ENCODE measurements around the gene SPIN1.

SPIN1 gene

GRCh38 chr9:88511906-88512305, 123.7 kb downstream of the SPIN1 start:
- TF ChIP-seq, protein P1, sequence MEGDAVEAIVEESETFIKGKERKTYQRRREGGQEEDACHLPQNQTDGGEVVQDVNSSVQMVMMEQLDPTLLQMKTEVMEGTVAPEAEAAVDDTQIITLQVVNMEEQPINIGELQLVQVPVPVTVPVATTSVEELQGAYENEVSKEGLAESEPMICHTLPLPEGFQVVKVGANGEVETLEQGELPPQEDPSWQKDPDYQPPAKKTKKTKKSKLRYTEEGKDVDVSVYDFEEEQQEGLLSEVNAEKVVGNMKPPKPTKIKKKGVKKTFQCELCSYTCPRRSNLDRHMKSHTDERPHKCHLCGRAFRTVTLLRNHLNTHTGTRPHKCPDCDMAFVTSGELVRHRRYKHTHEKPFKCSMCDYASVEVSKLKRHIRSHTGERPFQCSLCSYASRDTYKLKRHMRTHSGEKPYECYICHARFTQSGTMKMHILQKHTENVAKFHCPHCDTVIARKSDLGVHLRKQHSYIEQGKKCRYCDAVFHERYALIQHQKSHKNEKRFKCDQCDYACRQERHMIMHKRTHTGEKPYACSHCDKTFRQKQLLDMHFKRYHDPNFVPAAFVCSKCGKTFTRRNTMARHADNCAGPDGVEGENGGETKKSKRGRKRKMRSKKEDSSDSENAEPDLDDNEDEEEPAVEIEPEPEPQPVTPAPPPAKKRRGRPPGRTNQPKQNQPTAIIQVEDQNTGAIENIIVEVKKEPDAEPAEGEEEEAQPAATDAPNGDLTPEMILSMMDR (IDR thresholded peaks at IDR 0.05; ENCODE audit: borderline replicate concordance, control extremely low read depth, extremely low read depth, insufficient read depth, missing control alignments) = no peak
- in situ Hi-C loops (cut with MboI; ENCODE audit: low sequenced_read_pairs, unreplicated experiment) = no loop called here
- no peak for DNase-seq (ENCODE audit: low spot score)

- TF ChIP-seq, protein P1 (IDR thresholded peaks at IDR 0.05; ENCODE audit: borderline replicate concordance, control extremely low read depth, extremely low read depth, insufficient read depth, missing control alignments) = no peak
- in situ Hi-C loops (cut with MboI; ENCODE audit: low sequenced_read_pairs, unreplicated experiment) = no loop called here
- no peak for DNase-seq (ENCODE audit: low spot score)
Measured at GRCh38 chr9:88514247-88514646, 126.0 kb downstream of the SPIN1 start.

GRCh38 chr9:88521308-88521707, 133.1 kb downstream of the SPIN1 start:
- no peak for DNase-seq (ENCODE audit: low spot score)
- TF ChIP-seq, protein P1 (IDR thresholded peaks at IDR 0.05; ENCODE audit: borderline replicate concordance, control extremely low read depth, extremely low read depth, insufficient read depth, missing control alignments) = no peak
- in situ Hi-C loops (cut with MboI; ENCODE audit: low sequenced_read_pairs, unreplicated experiment) = no loop called here

DNA sequence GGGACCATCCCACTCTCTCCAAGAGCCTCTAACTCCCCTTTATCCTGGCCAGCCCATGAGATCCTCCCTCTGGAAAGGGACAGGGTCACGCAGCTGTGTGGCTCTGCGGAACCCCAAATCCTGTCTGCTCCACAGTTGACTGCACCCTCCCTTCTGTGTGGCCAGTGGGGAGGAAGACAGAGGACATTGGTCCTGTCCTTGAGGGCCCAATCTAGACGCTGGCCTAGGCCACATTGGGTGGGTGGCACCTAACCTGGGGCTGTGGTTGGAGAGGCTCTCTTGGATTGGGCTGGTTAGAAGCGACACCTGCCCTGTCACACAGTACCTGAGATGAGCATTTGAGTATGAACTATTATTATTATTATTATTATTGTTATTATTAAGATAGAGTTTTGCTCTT, 134.1 kb downstream of the SPIN1 start:
- no peak for DNase-seq (ENCODE audit: low spot score)
- TF ChIP-seq, protein P1 (IDR thresholded peaks at IDR 0.05; ENCODE audit: borderline replicate concordance, control extremely low read depth, extremely low read depth, insufficient read depth, missing control alignments) = no peak
- in situ Hi-C loops (cut with MboI; ENCODE audit: low sequenced_read_pairs, unreplicated experiment) = no loop called here

DNA sequence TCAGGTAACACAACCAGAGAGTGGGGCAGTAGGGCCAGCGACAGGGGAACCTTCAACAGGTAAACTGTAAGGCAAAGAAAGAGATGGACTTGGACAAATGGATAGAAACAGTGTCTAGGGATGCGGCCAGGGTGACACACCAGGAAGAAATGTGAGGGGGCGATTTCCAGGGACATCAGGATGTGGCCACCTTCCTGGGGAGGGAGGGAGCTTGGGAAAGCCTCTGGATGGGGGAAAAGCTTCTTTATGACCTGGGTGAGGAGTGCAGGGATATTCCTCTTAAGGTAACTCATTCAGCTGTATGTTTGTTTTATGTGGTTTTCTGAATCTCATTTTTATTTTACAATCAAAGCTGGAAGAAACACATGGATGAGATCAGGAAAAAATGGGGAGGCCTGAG, 134.8 kb downstream of the SPIN1 start:
- in situ Hi-C loops (cut with MboI; ENCODE audit: low sequenced_read_pairs, unreplicated experiment) = no loop called here
- TF ChIP-seq, protein P1 (IDR thresholded peaks at IDR 0.05; ENCODE audit: borderline replicate concordance, control extremely low read depth, extremely low read depth, insufficient read depth, missing control alignments) = no peak
- no peak for DNase-seq (ENCODE audit: low spot score)

- no peak for DNase-seq (ENCODE audit: low spot score)
- TF ChIP-seq, protein P1 (IDR thresholded peaks at IDR 0.05; ENCODE audit: borderline replicate concordance, control extremely low read depth, extremely low read depth, insufficient read depth, missing control alignments) = no peak
- in situ Hi-C loops (cut with MboI; ENCODE audit: low sequenced_read_pairs, unreplicated experiment) = no loop called here
Measured at GRCh38 chr9:88524911-88525310, 136.7 kb downstream of the SPIN1 start.

GRCh38 chr9:88527618-88528017, 139.4 kb downstream of the SPIN1 start:
- in situ Hi-C loops (cut with MboI; ENCODE audit: low sequenced_read_pairs, unreplicated experiment) = no loop called here
- TF ChIP-seq, protein P1 (IDR thresholded peaks at IDR 0.05; ENCODE audit: borderline replicate concordance, control extremely low read depth, extremely low read depth, insufficient read depth, missing control alignments) = no peak
- no peak for DNase-seq (ENCODE audit: low spot score)

All from GM13976 (cell line).